NCI-H446 treated with DMSO at 0.1 percent for 48 hours (cell line): ENCODE results near the gene TMEM222.
"Not testable (repeated sequence)": the region's sequence is repeated elsewhere in the genome, so short reads cannot be mapped to it uniquely, and the experiment has no call there.

Experiments
- DNase-seq: peaks from one replicate; lab custom pipeline; 2025; lab: John Stamatoyannopoulos, UW

TMEM222 gene

GRCh38 chr1:27380224-27380623 is 58.3 kb downstream of the TMEM222 start:
- no peak for DNase-seq

GRCh38 chr1:27380766-27381733 is 59.1 kb downstream of the TMEM222 start:
- DNase-seq, result no peak

- no peak for DNase-seq
These were observed 60.2 kb downstream of the TMEM222 start for GRCh38 chr1:27381969-27382762.

- no peak for DNase-seq
These were observed 61.2 kb downstream of the TMEM222 start, which contains the start of gene CD164L2 for GRCh38 chr1:27383039-27383605. CD164L2 (minus strand) TSS chr1:27383333; CDS start chr1:27383239, 94 bp downstream.

- DNase-seq, result no peak
These were observed 61.7 kb downstream of the TMEM222 start for GRCh38 chr1:27383661-27384060.

- not testable (repeated sequence) for DNase-seq
These were observed 62.8 kb downstream of the TMEM222 start for GRCh38 chr1:27384797-27385196.
